Caco-2 (cell line): ENCODE results near the gene CAMSAP3. TPM values are rescaled to one million over a fixed set of nuclear protein-coding genes. Genes with fewer than 3 reads are reported as not detected.

Source experiments
- BruUV-seq: library from RNA; stranded (reverse); fragments of 400-500 nt; replicated peaks from 2 replicates; lab custom pipeline; 2021; lab: Mats Ljungman, UMichigan
- CTCF ChIA-PET: fragments of 300-600 bp; sonication (Branson Sonifier 250); formaldehyde crosslinking; loops from one replicate; lab custom pipeline; 2022; ENCODE audit warnings: antibody characterized with exemption; lab: Charles Lee
- POLR2A ChIA-PET: fragments of 300-600 bp; sonication (Branson Sonifier 250); formaldehyde crosslinking; loops from one replicate; lab custom pipeline; 2022; ENCODE audit warnings: antibody characterized with exemption; lab: Charles Lee
- DNase-seq, 2 experiments: peaks; one replicate each; pipeline versions ENCODE4 v3.0.0 to v3.0.0-alpha.2; 2020 to 2022
- H3K27me3 ChIP-seq: replicated peaks from 2 replicates; pipeline ENCODE4 v1.6.0; 2011; ENCODE audit warnings: low read length; ENCODE audit not compliant: control insufficient read depth, insufficient read depth
- H3K36me3 ChIP-seq: 2 replicates; pipeline ENCODE4 v1.5.1; 2011; ENCODE audit warnings: low read length; ENCODE audit not compliant: control insufficient read depth, insufficient read depth
- H3K4me1 ChIP-seq: fragments of 250-450 bp; sonication (Bioruptor Pico); 2 replicates; pipeline ENCODE4 v1.5.1; 2020; ENCODE audit warnings: mild to moderate bottlenecking
- H3K4me3 ChIP-seq: 2 replicates; pipeline ENCODE4 v1.5.1; 2011; ENCODE audit warnings: low read depth, mild to moderate bottlenecking, control low read depth, low read length
- H3K9me3 ChIP-seq: fragments of 250-450 bp; sonication (Bioruptor Pico); 2 replicates; pipeline ENCODE4 v1.5.1; 2020; ENCODE audit warnings: mild to moderate bottlenecking, moderate library complexity
- H3K27ac Mint-ChIP-seq: one replicate; pipeline ENCODE4 v1.8.0; 2022; ENCODE audit warnings: mixed read lengths; ENCODE audit not compliant: unreplicated experiment
- H3K27me3 Mint-ChIP-seq: one replicate; pipeline ENCODE4 v1.8.0; 2022; ENCODE audit warnings: mixed read lengths; ENCODE audit not compliant: insufficient read depth, unreplicated experiment
- H3K36me3 Mint-ChIP-seq: one replicate; pipeline ENCODE4 v1.8.0; 2022; ENCODE audit warnings: mild to moderate bottlenecking, mixed read lengths; ENCODE audit not compliant: insufficient read depth, unreplicated experiment
- H3K4me1 Mint-ChIP-seq: one replicate; pipeline ENCODE4 v1.8.0; 2022; ENCODE audit warnings: low read depth, mixed read lengths; ENCODE audit not compliant: unreplicated experiment
- H3K4me3 Mint-ChIP-seq: one replicate; pipeline ENCODE4 v1.8.0; 2022; ENCODE audit warnings: mild to moderate bottlenecking, moderate library complexity, mixed read lengths; ENCODE audit not compliant: unreplicated experiment
- H3K9me3 Mint-ChIP-seq: one replicate; pipeline ENCODE4 v1.8.0; 2022; ENCODE audit warnings: mixed read lengths; ENCODE audit not compliant: unreplicated experiment
- CTCF ChIP-seq, 2 experiments: fragments of 200-600 bp in 1 of 2; IDR thresholded peaks; 1 replicate in 1 of 2; 2 replicates in 1 of 2; pipeline versions ENCODE4 v1.5.1 to v1.8.0; 2011 to 2022; ENCODE audit warnings: antibody characterized with exemption in 1 of 2, control low read depth in 1 of 2, inconsistent platforms in 1 of 2, low read depth in 1 of 2, low read length in 1 of 2, mild to moderate bottlenecking in 1 of 2, moderate library complexity in 1 of 2; ENCODE audit not compliant: insufficient read depth in 1 of 2, severe bottlenecking in 1 of 2, unreplicated experiment in 1 of 2
- intact Hi-C: fragments of 100-400 bp; cut with micrococcal nuclease; formaldehyde crosslinking; loops from one replicate; pipeline ENCODE4 v1.10.0; 2022; ENCODE audit not compliant: unreplicated experiment
- total RNA-seq: library from RNA; stranded (reverse); gene quantifications from 2 replicates; pipeline ENCODE4 v1.2.3, GENCODE V29; 2022

Gene CAMSAP3
- total RNA-seq, 1 experiment from 2014 or later, result 60.5 TPM

- Mint-ChIP-seq H3K4me1 (no peaks in the 10 kb centered on the region), H3K27ac (no peak overlapping the region), H3K36me3 (peaks cover 80% of the 10 kb centered on the region), H3K4me3 (no peak overlapping the region), H3K27me3 (no peaks in the 10 kb centered on the region), H3K9me3 (no peaks in the 10 kb centered on the region)
- no peaks in the 10 kb centered on the region for H3K27me3 ChIP-seq
- BruUV-seq, result no TSS peak
- no peaks in the 10 kb centered on the region; the same call in 1 of the 2 replicates for H3K36me3 ChIP-seq
- POLR2A ChIA-PET, result no interaction called here
- no peak overlapping the region for H3K4me3 ChIP-seq
- no peak for DNase-seq
- no peaks in the 10 kb centered on the region for H3K9me3 ChIP-seq
- TF ChIP-seq CTCF (IDR thresholded peaks at IDR 0.05; ENCODE audit: insufficient read depth in 1 of 2, low read depth in 1 of 2, low read length in 1 of 2, severe bottlenecking in 1 of 2, unreplicated experiment in 1 of 2), result no peak
- H3K4me1 ChIP-seq, result no peaks in the 10 kb centered on the region
- intact Hi-C loops, result no loop called here
- CTCF ChIA-PET, result no interaction called here
Measured at GRCh38 chr19:7619671-7620441, 24.2 kb downstream of the CAMSAP3 start.

GRCh38 chr19:7620442-7621412 lies 25.1 kb downstream of the CAMSAP3 start:
- H3K27me3 ChIP-seq, result no peaks in the 10 kb centered on the region
- Mint-ChIP-seq H3K27ac (no peak overlapping the region), H3K9me3 (no peaks in the 10 kb centered on the region), H3K27me3 (no peaks in the 10 kb centered on the region), H3K4me3 (no peak overlapping the region), H3K4me1 (no peaks in the 10 kb centered on the region), H3K36me3 (peaks cover 82% of the 10 kb centered on the region)
- no peak for TF ChIP-seq CTCF (IDR thresholded peaks at IDR 0.05; ENCODE audit: insufficient read depth in 1 of 2, low read depth in 1 of 2, low read length in 1 of 2, severe bottlenecking in 1 of 2, unreplicated experiment in 1 of 2)
- no peaks in the 10 kb centered on the region; the same call in 1 of the 2 replicates for H3K36me3 ChIP-seq
- no peaks in the 10 kb centered on the region for H3K4me1 ChIP-seq
- H3K4me3 ChIP-seq, result no peak overlapping the region
- no peaks in the 10 kb centered on the region for H3K9me3 ChIP-seq
- POLR2A ChIA-PET, result no interaction called here
- no peak for DNase-seq
- BruUV-seq, result TSS peak; percentile 69
- CTCF ChIA-PET, result no interaction called here
- intact Hi-C loops, result no loop called here
